Liver (tissue), 9 donors: ENCODE results near the gene CBFA2T3. TPM values are rescaled to one million over a fixed set of nuclear protein-coding genes. Genes with fewer than 3 reads are reported as not detected.
A peak's percentile ranks its signal among the peaks of the same experiment; 100 is the strongest.

Experiments used
- DNase-seq: peaks from one replicate; pipeline ENCODE4 v3.0.0-alpha.2; 2017; ENCODE audit warnings: low spot score
- H3K27ac ChIP-seq, 2 donors: one replicate each; pipeline ENCODE4 v1.7.0; 2013; ENCODE audit warnings: inconsistent platforms in 2 of 2, low read length in 2 of 2, control low read depth in 1 of 2, low read depth in 1 of 2, mild to moderate bottlenecking in 1 of 2
- H3K27me3 ChIP-seq, 4 donors: one replicate each; pipeline versions ENCODE4 v1.6.1 to v1.7.0; 2013; ENCODE audit warnings: low read length in 3 of 4, inconsistent platforms in 1 of 4, mild to moderate bottlenecking in 1 of 4, moderate library complexity in 1 of 4; ENCODE audit not compliant: control insufficient read depth in 4 of 4, insufficient read depth in 4 of 4
- H3K36me3 ChIP-seq, 4 donors: one replicate each; pipeline versions ENCODE4 v1.6.1 to v1.7.0; 2013; ENCODE audit warnings: low read length in 3 of 4, mild to moderate bottlenecking in 3 of 4, low read depth in 1 of 4, moderate library complexity in 1 of 4; ENCODE audit not compliant: control insufficient read depth in 4 of 4, insufficient read depth in 3 of 4
- H3K4me1 ChIP-seq, 4 donors: one replicate each; pipeline versions ENCODE4 v1.6.1 to v1.7.0; 2013; ENCODE audit warnings: low read length in 3 of 4, mild to moderate bottlenecking in 3 of 4, moderate library complexity in 1 of 4; ENCODE audit not compliant: control insufficient read depth in 4 of 4, insufficient read depth in 4 of 4
- H3K4me3 ChIP-seq, 3 donors: one replicate each; pipeline versions ENCODE4 v1.6.1 to v1.7.0; 2013; ENCODE audit warnings: low read length in 3 of 3, control low read depth in 1 of 3, low read depth in 1 of 3, mild to moderate bottlenecking in 1 of 3
- H3K9ac ChIP-seq, 2 donors: one replicate each; pipeline ENCODE4 v1.7.0; 2013; ENCODE audit warnings: low read length in 2 of 2, mild to moderate bottlenecking in 2 of 2, moderate library complexity in 2 of 2, control low read depth in 1 of 2, low read depth in 1 of 2
- H3K9me3 ChIP-seq, 4 donors: one replicate each; pipeline versions ENCODE4 v1.6.1 to v1.7.0; 2013; ENCODE audit warnings: low read length in 3 of 4; ENCODE audit not compliant: control insufficient read depth in 4 of 4
- ATF3 ChIP-seq: IDR thresholded peaks from 2 replicates; pipeline ENCODE4 v1.6.1; 2016; ENCODE audit warnings: antibody characterized with exemption
- CTCF ChIP-seq: fragments of 150-350 bp; IDR thresholded peaks from 2 replicates; pipeline ENCODE4 v1.5.1; 2017; ENCODE audit warnings: improper control_type of control experiment, low read depth, low read length; ENCODE audit not compliant: missing input control
- FOXA1 ChIP-seq: IDR thresholded peaks from 2 replicates; pipeline ENCODE4 v1.6.1; 2016; ENCODE audit warnings: antibody characterized with exemption
- FOXA2 ChIP-seq: IDR thresholded peaks from 2 replicates; pipeline ENCODE4 v1.6.1; 2016; ENCODE audit warnings: antibody characterized with exemption
- GABPA ChIP-seq, 2 donors: IDR thresholded peaks in 1 of 2; conservative IDR thresholded peaks in 1 of 2; 2 replicates each; pipeline ENCODE4 v1.6.1; 2016; ENCODE audit warnings: antibody characterized with exemption in 2 of 2, mild to moderate bottlenecking in 1 of 2, moderate library complexity in 1 of 2
- HNF4A ChIP-seq, 2 donors: conservative IDR thresholded peaks; 2 replicates each; pipeline ENCODE4 v1.6.1; 2016; ENCODE audit warnings: antibody characterized with exemption in 2 of 2, mild to moderate bottlenecking in 2 of 2
- HNF4G ChIP-seq: IDR thresholded peaks from 2 replicates; pipeline ENCODE4 v1.6.1; 2016; ENCODE audit warnings: antibody characterized with exemption
- JUND ChIP-seq, 2 donors: IDR thresholded peaks; 2 replicates each; pipeline ENCODE4 v1.6.1; 2016; ENCODE audit warnings: antibody characterized with exemption in 2 of 2
- MAX ChIP-seq: IDR thresholded peaks from 2 replicates; pipeline ENCODE4 v1.6.1; 2016; ENCODE audit warnings: antibody characterized with exemption
- NR2F2 ChIP-seq: IDR thresholded peaks from 2 replicates; pipeline ENCODE4 v1.6.1; 2016; ENCODE audit warnings: antibody characterized with exemption
- RAD21 ChIP-seq, 2 donors: IDR thresholded peaks; 2 replicates each; pipeline ENCODE4 v1.6.1; 2016; ENCODE audit warnings: antibody characterized with exemption in 2 of 2, mild to moderate bottlenecking in 2 of 2
- RXRA ChIP-seq, 2 donors: IDR thresholded peaks; 2 replicates each; pipeline ENCODE4 v1.6.1; 2017 to 2018; ENCODE audit warnings: antibody characterized with exemption in 2 of 2, mild to moderate bottlenecking in 1 of 2
- SP1 ChIP-seq: IDR thresholded peaks from 2 replicates; pipeline ENCODE4 v1.6.1; 2018; ENCODE audit warnings: antibody characterized with exemption, mild to moderate bottlenecking
- YY1 ChIP-seq: IDR thresholded peaks from 2 replicates; pipeline ENCODE4 v1.6.1; 2016; ENCODE audit warnings: antibody characterized with exemption, mild to moderate bottlenecking
- WGBS: extraction: QIAGEN DNeasy Blood & Tissue Kit; methylation state at CpG from one replicate; pipeline ENCODE4 v1.1.7; 2013; 5-methylcytosine and 5-hydroxymethylcytosine counted together
- polyA plus RNA-seq, 2 donors: library from polyadenylated mRNA; stranded (reverse) in 1 of 2; unstranded in 1 of 2; fragments of 200-250 nt in 1 of 2; fragments of >200 nt in 1 of 2; fragmentation: Nextera tagmentation in 1 of 2; extraction: Ambion mirVana in 1 of 2; gene quantifications; one replicate each; pipeline versions ENCODE4 v1.2.1 to v1.2.3, GENCODE V29; 2013 to 2015
- total RNA-seq, 2 donors: library from RNA; depleted of rRNA; stranded (reverse); fragments of >200 nt; gene quantifications; one replicate each; pipeline ENCODE4 v1.2.3, GENCODE V29; 2014
- TF ChIP-seq, protein P1 (sequence below): IDR thresholded peaks from 2 replicates; pipeline ENCODE4 v1.6.1; 2016; ENCODE audit warnings: antibody characterized with exemption
- donor health status: healthy.
- donor health status: healthy.
- donor health status: healthy.
- donor health status: healthy.
- donor health status: healthy.

Gene CBFA2T3
- total and polyA plus RNA-seq, 4 donors, result 1.4 to 4.5 (median 3.1) TPM

DNA sequence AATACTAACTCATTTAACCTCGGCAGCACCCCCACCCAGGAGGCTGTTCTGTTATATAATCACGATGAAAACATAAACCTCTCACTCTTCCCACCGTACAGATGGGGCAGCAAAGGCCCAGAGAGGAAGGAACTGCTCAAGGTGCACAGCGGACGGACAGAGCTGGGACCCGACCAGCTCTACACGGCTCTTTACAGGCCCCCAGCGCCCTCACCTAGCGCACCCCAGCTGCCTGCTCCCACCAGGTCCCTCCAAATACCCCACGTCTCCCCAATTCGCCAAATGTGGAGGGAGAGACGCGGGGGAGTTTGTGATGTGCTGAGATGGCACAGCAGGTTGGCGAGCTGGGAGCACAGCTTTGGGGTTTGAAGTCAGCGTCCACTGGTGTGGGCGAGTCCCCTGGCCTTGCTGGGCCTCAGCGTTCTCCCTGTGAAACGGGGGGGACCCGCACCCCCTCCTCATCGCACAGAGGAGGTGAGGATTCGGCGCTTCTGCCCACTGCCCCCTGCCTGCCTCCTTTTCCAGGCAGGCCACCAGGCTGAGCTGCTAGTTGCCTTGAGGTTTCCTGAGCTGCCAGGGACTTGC, 54.1 kb downstream of the CBFA2T3 start:
- no peak for DNase-seq
- Histone ChIP-seq H3K4me3 (no peak overlapping the region), H3K27me3 (no peaks in the 10 kb centered on the region), H3K9ac (no peak overlapping the region), H3K36me3 (no peaks in the 10 kb centered on the region), H3K9me3 (no peaks in the 10 kb centered on the region), H3K27ac (no peak overlapping the region), H3K4me1 (peaks cover 0 to 2% (median 0%) of the 10 kb centered on the region in 4 donors)
- WGBS, result 78% methylated on average over 22 of the region's 22 CpGs
- no peak for TF ChIP-seq RXRA (IDR thresholded peaks at IDR 0.05)
- TF ChIP-seq NR2F2, result no peak
- TF ChIP-seq CTCF, result no peak
- TF ChIP-seq SP1, result no peak
- no peak for TF ChIP-seq MAX
- no peak for TF ChIP-seq YY1
- no peak for TF ChIP-seq JUND (IDR thresholded peaks at IDR 0.05)
- no peak for TF ChIP-seq GABPA (IDR thresholded peaks at IDR 0.05 in 1 of 2, conservative IDR thresholded peaks at IDR 0.05 in 1 of 2)
- TF ChIP-seq RAD21 (IDR thresholded peaks at IDR 0.05), result no peak
- TF ChIP-seq FOXA2, result no peak

DNA sequence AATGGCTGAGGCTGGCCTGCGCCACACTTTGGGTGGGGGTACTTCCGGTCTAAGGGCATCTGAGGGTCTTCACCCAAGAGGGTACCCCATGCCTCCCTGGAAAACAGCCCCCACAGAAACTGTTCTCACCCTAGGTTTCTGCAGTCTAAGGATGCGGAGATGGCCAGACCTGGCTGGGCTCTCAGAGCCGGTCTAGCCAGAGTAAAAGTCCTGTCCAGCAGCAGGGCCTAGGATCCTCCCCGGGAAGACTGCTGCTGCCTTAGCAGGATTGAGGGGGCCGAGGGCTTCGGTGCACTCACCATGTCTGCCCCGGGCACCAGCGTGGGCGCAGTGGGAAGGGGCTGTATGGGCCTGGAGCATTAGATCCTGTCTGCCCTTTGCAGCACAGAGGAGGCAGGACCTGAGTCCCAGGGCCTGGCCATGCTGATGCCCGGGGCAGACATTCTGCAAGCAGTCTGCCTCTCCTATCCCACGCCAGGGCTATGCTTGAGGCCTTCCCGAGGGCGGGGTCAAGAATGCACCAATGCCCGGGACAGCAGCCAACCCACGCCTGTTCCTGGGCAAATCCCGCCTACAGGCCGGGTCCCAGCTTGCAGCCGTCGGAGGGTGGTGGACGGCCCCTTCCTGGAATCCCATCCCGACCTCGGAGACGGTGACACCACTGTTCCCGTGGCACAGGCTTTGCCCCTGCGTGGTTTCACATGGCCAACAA, 54.7 kb downstream of the CBFA2T3 start:
- no peak for DNase-seq
- Histone ChIP-seq H3K4me3 (no peak overlapping the region), H3K9me3 (no peaks in the 10 kb centered on the region), H3K4me1 (no peaks in the 10 kb centered on the region), H3K36me3 (no peaks in the 10 kb centered on the region), H3K27ac (no peak overlapping the region), H3K9ac (no peak overlapping the region), H3K27me3 (no peaks in the 10 kb centered on the region)
- TF ChIP-seq ATF3, result no peak
- TF ChIP-seq NR2F2, result peak; percentile 64
- 59% methylated on average over 26 of the region's 26 CpGs for WGBS

DNA sequence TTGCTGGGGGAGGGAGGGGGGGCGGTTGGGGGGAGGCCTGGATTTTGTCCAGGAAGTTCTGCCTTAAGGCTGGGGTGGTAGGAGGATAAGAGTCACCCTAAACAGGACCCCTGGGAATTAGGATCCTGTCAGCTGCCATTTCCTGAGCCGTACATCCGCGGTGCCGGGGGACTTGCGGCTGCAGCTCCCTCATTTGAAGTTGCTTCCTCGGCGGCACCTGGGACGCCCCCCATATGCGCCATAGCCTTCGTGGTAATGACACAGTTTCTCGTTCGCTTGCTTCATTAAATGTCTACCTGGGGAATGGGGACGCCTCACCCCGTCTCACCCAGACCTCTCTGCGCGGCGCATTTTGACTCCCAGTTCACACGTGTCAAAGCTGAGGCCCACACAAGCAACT, 55.4 kb downstream of the CBFA2T3 start:
- no peak for DNase-seq
- Histone ChIP-seq H3K9me3 (no peaks in the 10 kb centered on the region), H3K27me3 (no peaks in the 10 kb centered on the region), H3K36me3 (no peaks in the 10 kb centered on the region), H3K4me1 (no peaks in the 10 kb centered on the region), H3K4me3 (no peak overlapping the region), H3K9ac (no peak overlapping the region), H3K27ac (no peak overlapping the region)
- TF ChIP-seq FOXA2 (no peak), FOXA1 (no peak), RXRA (IDR thresholded peaks at IDR 0.05) (no peak), YY1 (no peak), NR2F2 (no peak), HNF4G (no peak), ATF3 (no peak), CTCF (no peak), RAD21 (IDR thresholded peaks at IDR 0.05) (no peak), HNF4A (conservative IDR thresholded peaks at IDR 0.05) (no peak), MAX (no peak)
- TF ChIP-seq, protein P1, sequence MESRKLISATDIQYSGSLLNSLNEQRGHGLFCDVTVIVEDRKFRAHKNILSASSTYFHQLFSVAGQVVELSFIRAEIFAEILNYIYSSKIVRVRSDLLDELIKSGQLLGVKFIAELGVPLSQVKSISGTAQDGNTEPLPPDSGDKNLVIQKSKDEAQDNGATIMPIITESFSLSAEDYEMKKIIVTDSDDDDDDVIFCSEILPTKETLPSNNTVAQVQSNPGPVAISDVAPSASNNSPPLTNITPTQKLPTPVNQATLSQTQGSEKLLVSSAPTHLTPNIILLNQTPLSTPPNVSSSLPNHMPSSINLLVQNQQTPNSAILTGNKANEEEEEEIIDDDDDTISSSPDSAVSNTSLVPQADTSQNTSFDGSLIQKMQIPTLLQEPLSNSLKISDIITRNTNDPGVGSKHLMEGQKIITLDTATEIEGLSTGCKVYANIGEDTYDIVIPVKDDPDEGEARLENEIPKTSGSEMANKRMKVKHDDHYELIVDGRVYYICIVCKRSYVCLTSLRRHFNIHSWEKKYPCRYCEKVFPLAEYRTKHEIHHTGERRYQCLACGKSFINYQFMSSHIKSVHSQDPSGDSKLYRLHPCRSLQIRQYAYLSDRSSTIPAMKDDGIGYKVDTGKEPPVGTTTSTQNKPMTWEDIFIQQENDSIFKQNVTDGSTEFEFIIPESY, result no peak
- 83% methylated on average over 19 of the region's 19 CpGs for WGBS
